GM21529 (cell line): ENCODE results near the gene CNBP.
"Not testable (repeated sequence)": the region's sequence is repeated elsewhere in the genome, so short reads cannot be mapped to it uniquely, and the experiment has no call there.

Experiments used
- ATAC-seq: cut with Tn5 transposase; IDR thresholded peaks from one replicate; pipeline ENCODE4 v1.9.1; 2021; ENCODE audit not compliant: unreplicated experiment

The CNBP gene

GRCh38 chr3:129185783-129186182, 2.1 kb upstream of the CNBP start:
- ATAC-seq = no peak

GRCh38 chr3:129184784-129185542, 1.3 kb upstream of the CNBP start:
- ATAC-seq = not testable (repeated sequence)

GRCh38 chr3:129184396-129184657, 631 bp upstream of the CNBP start:
- ATAC-seq = peak; percentile 4

GRCh38 chr3:129182390-129183185, 1.1 kb downstream of the CNBP start:
- ATAC-seq = no peak

GRCh38 chr3:129181819-129182218, 1.9 kb downstream of the CNBP start:
- no peak for ATAC-seq

- no peak for ATAC-seq
Measured at GRCh38 chr3:129180461-129180860, 3.2 kb downstream of the CNBP start.

GRCh38 chr3:129176051-129176450, 7.6 kb downstream of the CNBP start:
- no peak for ATAC-seq

GRCh38 chr3:129173725-129174124, 10.0 kb downstream of the CNBP start:
- no peak for ATAC-seq

GRCh38 chr3:129173206-129173605, 10.5 kb downstream of the CNBP start:
- ATAC-seq = no peak

GRCh38 chr3:129166579-129167332, 16.9 kb downstream of the CNBP start:
- no peak for ATAC-seq

GRCh38 chr3:129165594-129165993, 18.1 kb downstream of the CNBP start:
- not testable (repeated sequence) for ATAC-seq

- ATAC-seq = no peak
Measured at GRCh38 chr3:129164500-129164899, 19.2 kb downstream of the CNBP start.

- no peak for ATAC-seq
Measured at GRCh38 chr3:129162729-129163579, 20.7 kb downstream of the CNBP start.

GRCh38 chr3:129161860-129162271, 21.8 kb downstream of the CNBP start:
- peak; percentile 5 for ATAC-seq

GRCh38 chr3:129160891-129161859, 22.5 kb downstream of the CNBP start, which contains the start of gene ISY1:
Gene ISY1, minus strand, starts transcription at chr3:129161063. Its CDS starts 88 bp downstream, at chr3:129160975.
- ATAC-seq = peak; percentile 75

- no peak for ATAC-seq
Measured at GRCh38 chr3:129144786-129145185, 38.9 kb downstream of the CNBP start.

- not testable (repeated sequence) for ATAC-seq
Measured at GRCh38 chr3:129141011-129141410, 42.7 kb downstream of the CNBP start.

- ATAC-seq = no peak
Measured at GRCh38 chr3:129139911-129140310, 43.8 kb downstream of the CNBP start.

GRCh38 chr3:129136275-129136674, 47.4 kb downstream of the CNBP start:
- not testable (repeated sequence) for ATAC-seq
